Panc1 (cell line): ENCODE measurements around the gene MYL10. TPM values are rescaled to one million over a fixed set of nuclear protein-coding genes. Genes with fewer than 3 reads are reported as not detected.

Source experiments
- ATAC-seq: fragments of 200-7000 bp; cut with Tn5 transposase; 2 replicates; pipeline ENCODE4 v1.9.1; 2020; ENCODE audit warnings: mild to moderate bottlenecking, moderate library complexity
- BruUV-seq: library from RNA; stranded (reverse); fragments of 400-500 nt; replicated peaks from 2 replicates; lab custom pipeline; 2021; lab: Mats Ljungman, UMichigan
- CTCF ChIA-PET: fragments of 300-600 bp; sonication (Branson Sonifier 250); formaldehyde crosslinking; loops from one replicate; lab custom pipeline; 2022; ENCODE audit warnings: antibody characterized with exemption; lab: Charles Lee
- POLR2A ChIA-PET: fragments of 300-600 bp; sonication (Branson Sonifier 250); formaldehyde crosslinking; loops from one replicate; lab custom pipeline; 2022; ENCODE audit warnings: antibody characterized with exemption; lab: Charles Lee
- DNase-seq: peaks from one replicate; pipeline ENCODE4 v3.0.0-alpha.2; 2010; ENCODE audit warnings: low read depth, low spot score
- H3K27ac ChIP-seq: 2 replicates; pipeline ENCODE4 v1.5.1; 2011; ENCODE audit warnings: mild to moderate bottlenecking, low read length, inconsistent platforms
- H3K27me3 ChIP-seq: fragments of 200-500 bp; sonication (Bioruptor generic); 2 replicates; pipeline ENCODE4 v1.6.0; 2014; ENCODE audit warnings: low read length, inconsistent platforms; ENCODE audit not compliant: control insufficient read depth, insufficient read depth
- H3K36me3 ChIP-seq: fragments of 200-500 bp; sonication (Bioruptor generic); 2 replicates; pipeline ENCODE4 v1.5.1; 2014; ENCODE audit warnings: inconsistent platforms, mild to moderate bottlenecking, low read length, moderate library complexity; ENCODE audit not compliant: control insufficient read depth, insufficient read depth
- H3K4me1 ChIP-seq: 2 replicates; pipeline ENCODE4 v1.5.1; 2011; ENCODE audit warnings: inconsistent platforms, mild to moderate bottlenecking, low read length, moderate library complexity; ENCODE audit not compliant: control insufficient read depth, insufficient read depth
- H3K4me3 ChIP-seq, 2 experiments: 2 replicates each; pipeline ENCODE4 v1.5.1; 2011 to 2012; ENCODE audit warnings: low read depth in 2 of 2, low read length in 2 of 2, mild to moderate bottlenecking in 2 of 2, inconsistent platforms in 1 of 2, moderate library complexity in 1 of 2
- H3K9me3 ChIP-seq: fragments of 200-500 bp; sonication (Bioruptor generic); 2 replicates; pipeline ENCODE4 v1.5.1; 2014; ENCODE audit warnings: low read depth, mild to moderate bottlenecking, inconsistent platforms, low read length, moderate library complexity; ENCODE audit not compliant: control insufficient read depth, insufficient read depth
- CTCF ChIP-seq: fragments of 450-650 bp; IDR thresholded peaks from 2 replicates; pipeline ENCODE4 v1.5.1; 2017; ENCODE audit warnings: mild to moderate bottlenecking
- POLR2AphosphoS5 ChIP-seq: IDR thresholded peaks from 2 replicates; pipeline ENCODE4 v1.6.1; 2012; ENCODE audit warnings: mild to moderate bottlenecking, low read depth, low read length, moderate library complexity
- REST ChIP-seq, 2 experiments: IDR thresholded peaks; 2 replicates each; pipeline ENCODE4 v1.6.1; 2011 to 2012; ENCODE audit warnings: low read depth in 2 of 2, control low read depth in 1 of 2, low read length in 1 of 2, mild to moderate bottlenecking in 1 of 2, moderate library complexity in 1 of 2; ENCODE audit not compliant: insufficient read depth in 1 of 2
- SIN3A ChIP-seq: IDR thresholded peaks from 2 replicates; pipeline ENCODE4 v1.6.1; 2012; ENCODE audit warnings: low read depth, mild to moderate bottlenecking, low read length, moderate library complexity, borderline replicate concordance; ENCODE audit not compliant: insufficient read depth
- TCF7L2 ChIP-seq: IDR thresholded peaks from 2 replicates; pipeline ENCODE4 v1.6.1; 2011; ENCODE audit warnings: mild to moderate bottlenecking, low read depth, low read length, inconsistent platforms
- in situ Hi-C: cut with HindIII; loops from 2 replicates; pipeline ENCODE4 v1.10.0; 2016; ENCODE audit warnings: low sequenced_read_pairs, low pct_unique_long_range_greater_than_20kb
- intact Hi-C: fragments of 100-400 bp; cut with micrococcal nuclease; formaldehyde crosslinking; loops from one replicate; pipeline ENCODE4 v1.10.0; 2022; ENCODE audit not compliant: unreplicated experiment
- total RNA-seq: library from RNA; stranded (reverse); gene quantifications from one replicate; pipeline ENCODE4 v1.2.1, GENCODE V29; 2021; ENCODE audit not compliant: unreplicated experiment

MYL10 gene
- total RNA-seq, 1 experiment from 2014 or later: not detected

GRCh38 chr7:101576998-101577397 is 52.1 kb downstream of the MYL10 start:
- H3K27ac ChIP-seq: no peak overlapping the region
- intact Hi-C loops (no loop called here), in situ Hi-C loops (no loop called here)
- H3K27me3 ChIP-seq: no peaks in the 10 kb centered on the region
- TF ChIP-seq TCF7L2: no peak
- TF ChIP-seq REST (IDR thresholded peaks at IDR 0.05; ENCODE audit: insufficient read depth in 1 of 2, low read depth in 2 of 2, low read length in 1 of 2): no peak
- no peak for TF ChIP-seq CTCF
- no peak for TF ChIP-seq POLR2AphosphoS5
- no peak for TF ChIP-seq SIN3A
- H3K9me3 ChIP-seq: no peaks in the 10 kb centered on the region; the same call in 1 of the 2 replicates
- H3K4me1 ChIP-seq: no peaks in the 10 kb centered on the region
- ChIA-PET CTCF (interaction anchor here (1.1 kb wide), 1 partner anchor 34 kb away, joined by 3 read pairs; no protein-coding TSS in a partner anchor), POLR2A (no interaction called here)
- no TSS peak for BruUV-seq
- no peak overlapping the region for H3K4me3 ChIP-seq
- ATAC-seq (no peak), DNase-seq (no peak)
- no peaks in the 10 kb centered on the region for H3K36me3 ChIP-seq

- Histone ChIP-seq H3K4me1 (no peaks in the 10 kb centered on the region), H3K36me3 (no peaks in the 10 kb centered on the region), H3K9me3 (no peaks in the 10 kb centered on the region; the same call in 1 of the 2 replicates), H3K27me3 (no peaks in the 10 kb centered on the region), H3K4me3 (no peak overlapping the region), H3K27ac (no peak overlapping the region)
- intact Hi-C loops: no loop called here
- POLR2A ChIA-PET: no interaction called here
- ATAC-seq: no peak
- CTCF ChIA-PET: interaction anchor here (0.6 kb wide), 1 partner anchor 21 kb away, joined by 7 read pairs; no protein-coding TSS in a partner anchor
- in situ Hi-C loops: no loop called here
- BruUV-seq: no TSS peak
- no peak for DNase-seq
- TF ChIP-seq POLR2AphosphoS5 (no peak), REST (IDR thresholded peaks at IDR 0.05; ENCODE audit: insufficient read depth in 1 of 2, low read depth in 2 of 2, low read length in 1 of 2) (no peak), CTCF (no peak), TCF7L2 (no peak)
These were observed 53.4 kb downstream of the MYL10 start for GRCh38 chr7:101575721-101576120.
